ENCODE data around the gene ANXA2R. TPM values are rescaled to one million over a fixed set of nuclear protein-coding genes. Genes with fewer than 3 reads are reported as not detected.

Gene ANXA2R
- total and polyA plus RNA-seq, 9 of the 15 experiments (the other 6 are each of a cell fraction or from before 2014, with no cell fraction given) = 2.1 to 4.8 (median 3.4) TPM

- TF ChIP-seq ZBTB33 (CRISPR knock-in tag; IDR thresholded peaks at IDR 0.05) (peak; percentile 32; the same call in 1 of the 2 replicates), PURB (CRISPR knock-in tag; IDR thresholded peaks at IDR 0.05; ENCODE audit: low read depth) (no peak), MCM2 (IDR thresholded peaks at IDR 0.05; ENCODE audit: low read depth) (no peak), RBFOX2 (IDR thresholded peaks at IDR 0.05; ENCODE audit: low read depth, low read length) (no peak), CEBPG (CRISPR knock-in tag; IDR thresholded peaks at IDR 0.05) (no peak), CEBPG (tag; conservative IDR thresholded peaks at IDR 0.05 in 1 of 2, IDR thresholded peaks at IDR 0.05 in 1 of 2) (no peak), MGA (IDR thresholded peaks at IDR 0.05) (peak; percentile 64), ETS1 (conservative IDR thresholded peaks at IDR 0.05; ENCODE audit: control insufficient read depth, low read depth, low read length) (no peak), KLF16 (IDR thresholded peaks at IDR 0.05) (no peak), MBD2 (IDR thresholded peaks at IDR 0.05; ENCODE audit: borderline replicate concordance, low read depth) (0 out of 2 replicates have a peak, but pooled peaks have one; percentile 12), TBL1XR1 (IDR thresholded peaks at IDR 0.05; ENCODE audit: low read length in 2 of 2) (no peak), TFAM (CRISPR knock-in tag; conservative IDR thresholded peaks at IDR 0.05) (no peak), ZFP30 (CRISPR knock-in tag; IDR thresholded peaks at IDR 0.05; ENCODE audit: borderline replicate concordance) (no peak), WHSC1 (IDR thresholded peaks at IDR 0.05; ENCODE audit: low read length) (no peak), ZNF354B (CRISPR knock-in tag; IDR thresholded peaks at IDR 0.05) (no peak)
These were observed 23.6 kb upstream of the ANXA2R start (continued) for GRCh38 chr5:43063721-43064171.

All from K562 (cell line).